Stimulated activated CD8-positive, alpha-beta memory T cell treated with anti-CD3 and anti-CD28 coated beads, Interleukin-15, amount 100 ng/mL, for 48 hours (primary cell): ENCODE measurements around the gene ZMYND12.
"Not testable (repeated sequence)": the region's sequence is repeated elsewhere in the genome, so short reads cannot be mapped to it uniquely, and the experiment has no call there.

Source experiments
- DNase-seq, 2 donors: peaks; one replicate each; pipeline ENCODE4 v3.0.0-alpha.2; 2020; ENCODE audit warnings: low read depth in 2 of 2

The ZMYND12 gene, protein sequence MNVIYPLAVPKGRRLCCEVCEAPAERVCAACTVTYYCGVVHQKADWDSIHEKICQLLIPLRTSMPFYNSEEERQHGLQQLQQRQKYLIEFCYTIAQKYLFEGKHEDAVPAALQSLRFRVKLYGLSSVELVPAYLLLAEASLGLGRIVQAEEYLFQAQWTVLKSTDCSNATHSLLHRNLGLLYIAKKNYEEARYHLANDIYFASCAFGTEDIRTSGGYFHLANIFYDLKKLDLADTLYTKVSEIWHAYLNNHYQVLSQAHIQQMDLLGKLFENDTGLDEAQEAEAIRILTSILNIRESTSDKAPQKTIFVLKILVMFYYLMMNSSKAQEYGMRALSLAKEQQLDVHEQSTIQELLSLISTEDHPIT

DNA sequence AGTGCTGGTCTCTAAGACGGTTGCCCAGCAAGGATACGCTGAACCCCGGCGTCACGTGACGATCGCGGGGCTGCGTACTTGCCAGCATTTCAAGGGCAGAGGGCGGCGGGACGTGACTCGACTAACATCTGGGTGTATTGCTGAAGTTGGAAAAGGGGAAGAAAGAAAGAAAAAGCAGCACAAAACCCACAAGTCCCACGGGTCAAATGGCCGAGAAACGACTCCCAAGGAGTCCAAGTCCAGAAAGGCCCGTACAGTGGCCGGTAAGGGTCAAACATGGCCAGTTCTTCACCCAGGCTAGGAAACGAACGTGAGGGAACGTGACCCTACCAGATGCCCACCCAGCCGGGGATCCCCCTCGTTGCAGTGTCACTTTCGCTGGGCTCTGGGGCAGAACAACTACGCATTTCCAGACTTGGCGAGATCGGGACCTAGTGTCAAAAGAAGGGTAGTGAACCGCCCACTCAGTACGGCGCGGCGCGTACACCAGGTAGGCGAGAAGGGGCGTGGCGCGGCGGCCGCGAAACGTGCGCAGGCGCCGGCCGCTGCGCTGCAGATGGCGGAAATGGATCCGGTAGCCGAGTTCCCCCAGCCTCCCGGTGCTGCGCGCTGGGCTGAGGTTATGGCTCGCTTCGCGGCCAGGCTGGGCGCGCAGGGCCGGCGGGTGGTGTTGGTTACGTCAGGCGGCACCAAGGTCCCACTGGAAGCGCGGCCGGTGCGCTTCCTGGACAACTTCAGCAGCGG is at the start of gene ZMYND12, which contains the start of gene PPCS:
ZMYND12 (minus strand) TSS at position 13 of the 744 bp plus-strand sequence. CDS start 25 bp downstream, outside the sequence.
PPCS (plus strand) TSS at position 534 of the 744 bp plus-strand sequence; CDS start at position 557, 23 bp downstream.
- peak; percentile 87 to 90 for DNase-seq

DNA sequence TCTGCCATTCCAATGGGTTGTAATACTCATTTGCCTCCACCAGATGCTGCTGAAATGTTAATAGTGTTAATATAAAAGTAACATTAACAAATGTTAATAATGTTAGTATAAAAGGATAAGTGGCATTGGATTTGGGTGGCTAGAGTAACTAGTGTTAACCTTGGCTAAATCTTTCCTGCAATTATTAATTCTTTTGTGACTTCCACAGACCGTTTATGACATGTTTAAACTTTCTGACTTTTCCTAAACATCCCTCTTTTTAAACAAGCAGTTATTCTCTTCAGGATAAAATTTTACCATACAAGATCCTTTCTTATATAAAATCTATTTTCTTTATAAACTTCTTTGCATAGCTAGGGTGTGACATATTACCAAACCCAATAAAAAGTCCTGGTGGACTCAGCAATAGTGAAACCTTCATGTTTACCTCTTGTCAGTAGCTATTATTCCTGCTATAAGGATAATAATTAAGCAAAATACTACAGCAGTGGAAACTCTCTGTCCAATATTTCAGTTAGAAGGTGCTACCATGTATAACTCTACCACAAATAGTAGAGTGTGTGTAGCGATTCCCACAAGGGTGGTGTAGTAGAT is 48.8 kb upstream of the ZMYND12 start:
- no peak for DNase-seq

DNA sequence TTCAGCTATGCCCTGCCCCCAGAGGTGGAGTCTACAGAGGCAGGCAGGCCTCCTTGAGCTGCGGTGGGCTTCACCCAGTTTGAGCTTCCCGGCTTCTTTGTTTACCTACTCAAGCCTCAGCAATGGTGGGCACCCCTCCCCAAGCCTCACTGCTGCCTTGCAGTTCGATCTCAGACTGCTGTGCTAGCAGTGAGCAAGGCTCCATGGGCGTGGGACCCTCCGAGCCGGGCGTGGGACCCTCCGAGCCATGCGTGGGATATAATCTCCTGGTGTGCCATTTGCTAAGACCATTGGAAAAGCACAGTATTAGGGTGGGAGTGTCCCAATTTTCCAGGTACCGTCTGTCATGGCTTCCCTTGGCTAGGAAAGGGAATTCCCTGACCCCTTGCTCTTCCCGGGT is 46.2 kb upstream of the ZMYND12 start:
- DNase-seq: not testable (repeated sequence)

DNA sequence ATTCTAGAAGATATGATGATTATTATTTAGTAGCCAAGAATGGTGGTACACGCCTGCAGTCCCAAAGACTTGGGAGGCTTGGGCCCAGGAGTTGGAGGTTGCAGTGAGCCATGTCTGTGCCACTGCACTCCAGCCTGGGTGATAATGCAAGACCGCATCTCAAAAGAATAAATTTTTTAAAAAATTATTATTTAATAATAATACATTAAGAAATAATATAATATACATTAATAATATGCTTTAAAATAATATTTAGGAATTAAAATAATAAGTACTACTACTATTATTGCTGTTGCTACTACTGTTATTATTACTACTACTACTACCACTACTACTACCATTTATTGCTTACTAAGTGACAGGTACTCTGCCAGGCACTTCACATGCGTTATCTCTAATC is 34.4 kb upstream of the ZMYND12 start:
- DNase-seq: no peak

DNA sequence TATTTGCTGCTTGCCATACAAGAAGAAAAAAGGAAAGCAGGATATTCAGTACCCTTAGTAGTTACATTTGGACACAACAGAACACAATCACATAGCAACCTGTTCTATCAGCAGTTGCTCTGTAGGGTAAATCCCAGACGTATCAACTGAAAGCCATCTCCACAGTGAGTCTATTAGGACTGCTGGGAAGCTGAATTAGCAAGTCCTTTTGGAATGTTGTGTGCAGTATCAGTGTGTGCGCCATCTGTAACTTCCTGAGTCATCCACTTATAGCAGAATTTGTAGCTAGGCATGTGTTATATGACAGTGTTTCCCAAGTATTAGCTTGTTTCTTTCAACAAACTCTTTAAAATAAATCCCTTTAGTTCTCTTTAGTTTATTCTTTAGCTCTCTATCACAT is 28.6 kb upstream of the ZMYND12 start:
- no peak for DNase-seq

DNA sequence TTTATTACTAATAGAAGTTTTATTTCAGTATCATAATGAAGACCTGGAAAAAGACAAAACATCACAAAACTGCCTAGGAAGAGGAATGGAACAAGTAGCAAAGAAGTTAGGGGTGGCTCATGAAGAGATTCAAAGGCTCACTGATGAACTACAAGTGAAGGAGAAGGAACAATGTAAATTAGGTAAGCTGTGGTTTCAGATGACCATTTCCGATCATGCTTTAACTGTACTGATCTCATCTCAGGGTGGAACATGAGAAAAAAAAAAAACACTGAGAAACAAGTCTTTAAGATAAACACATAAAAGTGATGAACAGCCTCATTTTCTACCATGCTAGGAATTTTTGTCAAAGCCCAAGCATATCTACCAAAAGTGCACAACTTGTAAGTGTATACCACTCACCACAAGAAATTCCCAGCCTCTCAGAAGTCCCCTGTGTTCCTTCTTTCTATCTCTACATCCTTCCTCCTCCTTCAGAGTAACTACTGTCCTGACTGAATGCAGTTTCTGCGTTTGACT is 26.9 kb upstream of the ZMYND12 start:
- no peak for DNase-seq

DNA sequence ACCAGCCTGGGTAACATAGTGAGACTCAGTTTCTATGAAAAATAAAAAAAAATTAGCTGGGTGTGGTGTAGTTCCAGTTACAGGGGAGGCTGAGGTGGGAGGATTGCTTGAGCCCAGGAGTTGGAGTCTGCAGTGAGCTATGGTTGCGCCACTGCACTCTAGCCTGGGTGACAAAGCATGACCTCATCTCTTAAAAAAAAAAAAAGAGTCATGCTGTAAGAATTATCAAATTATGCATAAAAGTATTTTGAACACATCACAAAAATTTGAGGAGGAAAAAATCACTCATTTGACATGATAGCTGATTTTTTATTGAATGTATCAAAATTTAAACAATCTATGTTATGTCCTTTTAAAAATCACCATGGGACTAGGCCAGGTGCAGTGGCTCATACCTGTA is 25.1 kb upstream of the ZMYND12 start:
- no peak for DNase-seq

DNA sequence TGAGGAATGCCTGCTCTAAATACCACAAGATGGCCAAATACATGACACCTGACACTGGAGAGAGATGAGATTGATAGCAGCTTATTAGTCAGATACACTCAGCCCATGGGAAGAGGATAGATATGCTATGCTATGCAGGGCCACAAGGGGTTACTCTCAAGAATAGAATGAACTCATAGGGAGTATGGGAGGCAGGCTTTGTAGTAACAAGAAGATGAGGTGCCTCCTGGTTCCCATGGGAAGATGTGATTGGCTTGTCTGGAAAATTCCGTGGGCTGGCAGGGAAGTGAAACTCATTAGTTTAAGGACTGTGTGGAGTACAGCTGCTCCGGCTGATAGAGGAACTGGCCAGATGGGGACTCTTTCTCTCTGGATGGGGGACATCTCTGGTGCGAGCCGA is 23.8 kb upstream of the ZMYND12 start:
- no peak for DNase-seq

DNA sequence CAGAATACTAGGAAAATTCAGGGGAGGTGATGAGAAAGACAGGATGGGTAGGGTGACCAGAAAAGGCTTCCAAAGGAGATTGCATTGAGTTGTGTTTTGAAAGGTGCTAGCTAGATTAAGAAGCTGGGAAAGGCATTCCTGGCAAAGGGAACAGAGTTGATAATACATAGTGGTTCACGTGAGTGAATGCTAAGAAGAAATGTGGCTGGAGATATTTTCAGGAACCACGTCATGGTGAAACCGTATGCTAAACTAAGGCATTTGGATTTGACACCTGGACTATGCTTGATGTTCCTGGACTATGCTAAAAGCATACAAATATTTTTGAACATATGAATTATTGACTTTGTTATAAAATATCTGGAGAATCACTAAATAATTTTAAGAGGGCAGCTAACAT is 22.0 kb upstream of the ZMYND12 start:
- no peak for DNase-seq

DNA sequence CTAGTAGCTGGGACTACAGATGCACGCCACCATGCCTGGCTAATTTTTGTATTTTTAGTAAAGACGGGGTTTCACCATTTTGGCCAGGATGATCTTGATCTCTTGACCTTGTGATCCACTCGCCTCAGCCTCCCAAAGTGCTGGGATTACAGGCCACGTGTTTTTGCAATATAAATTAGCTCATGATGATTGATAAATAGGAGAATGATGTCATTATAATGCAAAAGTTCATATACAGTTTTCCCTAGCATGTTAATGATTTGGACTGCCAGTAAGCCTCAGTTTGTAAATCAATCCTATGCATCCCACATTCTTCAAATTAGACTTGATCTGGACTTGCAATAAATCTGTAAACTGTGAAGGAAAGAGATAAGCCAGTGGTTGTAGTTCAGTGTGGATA is 21.5 kb upstream of the ZMYND12 start:
- not testable (repeated sequence) for DNase-seq

DNA sequence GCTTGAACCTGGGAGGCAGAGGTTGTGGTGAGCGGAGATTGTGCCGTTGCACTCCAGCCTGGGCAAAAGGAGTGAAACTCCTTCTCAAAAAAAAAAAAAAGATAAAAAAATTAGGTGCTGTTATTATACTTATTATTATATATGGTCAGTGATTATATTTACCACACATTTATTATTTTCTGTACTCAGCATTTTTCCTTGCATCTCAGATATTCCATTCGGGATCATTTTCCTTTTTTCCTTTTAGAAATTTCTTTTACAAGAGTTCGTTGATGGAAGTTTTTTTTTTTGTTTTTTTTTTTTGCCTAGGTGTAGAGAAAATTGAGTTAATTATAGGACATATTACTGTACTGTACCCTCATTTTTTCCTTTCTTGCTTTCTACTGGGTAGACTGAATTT is 20.8 kb upstream of the ZMYND12 start:
- no peak for DNase-seq

DNA sequence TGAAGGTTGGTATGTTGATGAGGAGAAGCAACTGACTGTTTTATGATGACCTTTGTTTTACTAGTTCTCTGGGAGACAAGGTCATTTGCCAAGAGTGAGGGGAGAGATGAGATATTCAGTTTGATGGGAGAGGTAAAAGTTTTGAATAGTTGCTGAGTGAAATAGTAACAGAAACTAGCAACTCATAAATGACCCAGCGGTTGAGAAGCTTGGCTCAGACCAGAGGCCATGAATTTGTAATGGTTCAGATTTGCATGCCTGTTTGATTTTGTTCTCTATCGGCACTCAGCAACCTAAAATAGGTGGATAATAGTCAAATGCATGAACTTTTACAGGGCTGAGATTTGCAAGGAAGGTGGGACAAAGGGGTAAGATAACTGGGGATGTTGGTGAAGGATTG is 13.9 kb upstream of the ZMYND12 start:
- DNase-seq: no peak

DNA sequence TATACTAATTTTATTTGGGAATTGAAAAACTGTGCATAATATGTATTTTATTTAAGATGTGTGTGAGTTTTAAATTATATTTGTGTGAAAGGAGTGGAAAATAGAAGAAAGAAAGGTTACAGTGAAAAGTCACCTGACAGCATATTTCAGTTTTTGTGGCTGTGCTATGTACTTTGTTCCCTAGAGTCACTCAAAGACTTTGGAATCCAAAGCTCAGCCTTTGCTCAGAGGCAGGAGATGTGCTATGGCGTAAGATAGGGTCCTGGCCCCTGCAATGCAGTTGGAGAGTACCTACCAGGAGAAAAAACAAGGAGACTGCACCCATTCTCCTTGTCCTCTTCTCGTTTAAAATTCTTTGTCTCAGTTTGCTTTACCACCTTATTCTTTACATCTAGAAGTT is 10.2 kb upstream of the ZMYND12 start:
- DNase-seq: no peak

DNA sequence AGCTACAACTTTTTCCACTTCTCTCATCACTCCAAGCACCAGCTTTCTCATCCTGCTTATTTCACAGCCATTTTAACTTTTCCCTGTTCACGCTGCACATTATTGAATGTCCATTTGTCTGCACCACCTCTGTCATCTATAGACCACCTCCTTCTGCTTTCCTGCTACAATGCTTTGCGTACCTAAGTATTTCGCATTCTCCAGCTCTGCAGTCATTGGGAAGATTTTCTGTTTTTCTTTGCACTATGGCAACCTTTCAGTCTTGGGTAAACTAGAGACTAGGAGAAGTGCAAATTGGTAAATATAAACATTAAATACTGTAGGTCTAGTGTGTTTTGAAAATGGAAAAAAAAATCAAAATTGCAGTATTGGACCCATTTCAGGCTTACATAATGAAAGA is 8.1 kb upstream of the ZMYND12 start:
- no peak for DNase-seq

DNA sequence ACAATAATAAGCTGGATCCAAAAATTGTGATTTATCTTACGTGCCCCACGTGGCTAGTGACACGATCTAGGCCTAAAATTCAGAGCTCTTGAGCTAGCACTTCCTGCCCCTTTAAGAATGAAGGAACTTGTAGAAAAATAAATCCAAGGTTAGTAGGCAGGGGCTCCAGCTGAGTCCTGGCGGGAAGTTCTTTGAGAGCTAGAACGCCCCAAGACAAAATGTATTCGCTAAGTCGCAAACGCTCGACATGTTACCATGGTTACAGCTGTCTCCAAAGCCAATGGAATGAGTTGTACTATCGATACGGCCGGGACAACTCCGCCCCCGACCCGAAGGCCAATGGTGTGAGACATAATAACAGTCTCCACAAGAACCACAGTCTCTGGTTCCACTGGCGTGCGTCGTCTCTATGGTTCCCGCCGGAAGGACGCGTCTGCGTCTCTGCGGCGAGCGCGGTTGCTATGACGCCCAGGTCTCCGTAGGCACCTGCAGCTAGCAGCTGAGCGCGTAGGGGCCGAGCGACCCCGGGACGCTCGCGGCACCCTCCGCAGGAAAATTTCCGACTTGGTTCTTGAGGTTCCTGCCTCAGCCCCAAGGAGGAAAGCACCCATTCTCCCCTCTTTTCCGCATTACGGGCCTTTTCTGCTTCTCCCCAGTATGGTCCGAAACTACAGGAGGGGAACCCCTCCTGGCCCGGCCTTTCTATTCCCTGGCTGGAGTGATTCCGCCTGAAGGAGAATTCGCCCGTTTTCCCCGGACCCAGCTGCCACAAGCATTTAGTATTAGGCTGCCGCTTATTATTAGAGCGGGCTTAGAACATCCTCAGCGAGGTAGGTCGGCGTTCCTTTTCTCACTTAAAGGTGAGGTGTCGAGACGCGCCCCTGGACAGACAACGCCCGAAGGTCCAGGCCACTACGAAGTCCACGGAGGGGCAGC is 7.3 kb upstream of the ZMYND12 start, which contains the start of gene CCDC30:
CCDC30 (plus strand) TSS at position 459 of the 936 bp plus-strand sequence. CDS start 17,266 bp downstream, outside the sequence.
- DNase-seq: peak; percentile 91 to 92

DNA sequence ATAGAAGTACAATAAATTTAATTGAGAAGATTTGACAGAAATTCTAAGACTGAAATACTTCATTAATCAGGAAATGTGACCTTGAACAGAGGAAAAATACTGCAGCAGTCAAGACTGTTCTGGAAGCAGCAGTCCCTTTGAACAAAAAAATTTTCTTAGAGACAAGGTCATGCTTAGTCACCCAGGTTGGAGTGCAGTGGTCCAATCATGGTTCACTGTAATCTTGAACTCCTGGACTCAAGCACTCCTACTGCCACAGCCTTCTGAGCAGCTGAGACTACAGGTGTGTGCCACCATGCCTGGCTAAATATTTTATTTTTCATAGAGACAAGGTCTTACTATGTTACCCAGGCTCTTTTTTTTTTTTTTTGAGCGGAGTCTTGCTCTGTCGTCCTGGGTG is 5.4 kb upstream of the ZMYND12 start:
- no peak for DNase-seq

DNA sequence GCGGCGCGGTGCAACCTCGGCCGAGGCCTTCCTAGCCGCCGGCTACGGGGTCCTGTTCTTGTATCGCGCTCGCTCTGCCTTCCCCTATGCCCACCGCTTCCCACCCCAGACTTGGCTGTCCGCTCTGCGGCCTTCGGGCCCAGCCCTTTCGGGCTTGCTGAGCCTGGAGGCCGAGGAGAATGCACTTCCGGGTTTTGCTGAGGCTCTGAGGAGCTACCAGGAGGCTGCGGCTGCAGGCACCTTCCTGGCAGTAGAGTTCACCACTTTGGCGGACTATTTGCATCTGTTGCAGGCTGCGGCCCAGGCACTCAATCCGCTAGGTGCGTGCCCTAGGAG is 900 bp upstream of the ZMYND12 start:
- peak; percentile 33 to 34 for DNase-seq

DNA sequence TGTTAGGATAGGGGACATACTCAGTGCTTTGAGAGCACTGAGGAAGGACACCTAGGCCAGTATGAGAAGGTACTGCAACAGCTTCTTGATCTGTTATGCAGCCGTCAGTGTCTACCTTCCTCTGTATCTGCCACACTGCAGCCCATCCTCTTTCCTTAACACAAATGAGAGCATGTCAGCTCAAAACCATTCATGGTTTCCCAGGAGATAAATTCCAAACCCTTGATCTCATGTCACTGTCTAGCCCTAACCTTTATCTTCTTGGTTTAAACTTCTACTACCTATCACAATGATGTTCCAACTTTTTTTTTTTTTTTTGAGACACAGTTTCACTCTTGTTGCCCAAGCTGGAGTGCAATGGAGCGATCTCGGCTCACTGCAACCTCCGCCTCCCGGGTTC is 1.4 kb downstream of the ZMYND12 start:
- no peak for DNase-seq

DNA sequence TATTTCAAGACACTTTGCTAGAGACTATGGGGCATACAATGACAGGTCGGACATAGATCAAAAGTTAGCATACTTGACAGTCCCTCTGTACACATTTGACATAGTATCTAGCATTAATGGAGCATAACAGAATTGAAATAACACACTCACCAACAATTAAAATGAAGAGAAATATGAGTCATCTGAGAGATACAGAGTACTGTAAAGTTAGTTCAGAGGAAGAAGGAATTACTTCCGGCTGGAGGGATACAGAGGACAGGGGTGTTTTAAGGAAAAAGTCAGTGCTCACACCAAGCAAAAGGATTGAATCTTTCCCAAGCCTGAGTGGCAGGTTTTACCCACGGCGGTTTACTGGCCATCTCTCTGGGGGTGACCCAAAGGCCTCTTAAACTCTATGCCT is 2.4 kb downstream of the ZMYND12 start:
- DNase-seq: no peak

DNA sequence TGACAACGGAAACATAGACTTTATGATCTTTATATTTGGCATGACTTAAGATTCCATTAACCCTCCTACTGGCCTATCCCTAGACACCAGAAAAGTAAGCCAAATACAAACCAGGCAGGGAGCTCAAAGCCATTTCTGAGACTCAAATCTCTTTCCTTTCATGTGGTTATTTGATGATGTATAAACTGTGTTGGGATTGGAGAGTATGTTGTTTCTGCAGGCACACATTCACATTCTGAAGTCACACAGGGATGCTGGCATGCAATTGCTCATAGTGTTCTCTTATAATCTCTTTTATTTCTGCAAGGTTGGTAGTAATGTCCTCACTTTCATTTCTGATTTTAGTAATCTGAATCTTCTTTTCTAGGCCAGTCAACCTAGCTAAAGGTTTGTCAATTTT is 5.8 kb downstream of the ZMYND12 start:
- DNase-seq: no peak

DNA sequence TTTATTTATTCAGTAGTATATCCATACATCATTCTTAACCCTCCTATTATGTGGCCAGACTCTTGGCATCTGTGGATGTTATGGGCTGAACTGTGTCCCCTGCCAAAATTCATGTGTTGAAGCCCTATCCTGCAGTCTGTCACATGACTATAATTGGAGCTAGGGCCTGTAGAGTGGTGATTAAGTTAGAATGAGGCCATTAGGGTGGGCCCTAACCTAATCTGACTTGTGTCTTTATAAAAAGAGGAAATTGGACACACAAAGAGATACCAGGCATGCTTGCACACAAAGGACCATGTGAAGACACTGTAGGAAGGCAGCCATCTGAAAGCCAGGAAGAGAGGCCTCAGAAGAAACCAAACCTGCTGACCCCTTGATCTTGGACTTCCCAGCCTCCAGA is 6.6 kb downstream of the ZMYND12 start:
- DNase-seq: no peak
